Ovary (tissue), 3 donors: ENCODE results near the gene SRGAP2.
"Not testable (repeated sequence)": the region's sequence is repeated elsewhere in the genome, so short reads cannot be mapped to it uniquely, and the experiment has no call there.

ENCODE experiments used
- CTCF ChIP-seq, 3 donors: fragments of 450-650 bp in 2 of 3; fragments of 200-600 bp in 1 of 3; IDR thresholded peaks; one replicate each; pipeline versions ENCODE4 v1.5.1 to v1.8.0; 2016 to 2022; ENCODE audit warnings: antibody characterized with exemption in 3 of 3, mild to moderate bottlenecking in 1 of 3
- POLR2A ChIP-seq: fragments of 450-650 bp; IDR thresholded peaks from one replicate; pipeline ENCODE4 v1.6.1; 2017; ENCODE audit warnings: antibody characterized with exemption, mild to moderate bottlenecking, moderate library complexity
- donor health status: DM: no; HTN: no; CAD: no.

- TF ChIP-seq CTCF (IDR thresholded peaks at IDR 0.05); POLR2A: not testable (repeated sequence)
These were observed 16.5 kb upstream of the SRGAP2 start for GRCh38 chr1:206186826-206187225.
